PC-9 (cell line): ENCODE measurements around the gene ADAMTSL4.

Experiments used
- EZH2 ChIP-seq: fragments of 200-600 bp; sonication (generic); IDR thresholded peaks from 2 replicates; pipeline ENCODE4 v1.8.0; 2017; ENCODE audit warnings: antibody characterized with exemption, low read depth
- TF ChIP-seq, protein P1 (sequence below): fragments of 200-600 bp; sonication (generic); conservative IDR thresholded peaks from 2 replicates; pipeline ENCODE4 v1.6.1; 2017; ENCODE audit warnings: mixed run types, antibody characterized with exemption, mild to moderate bottlenecking, moderate library complexity

DNA sequence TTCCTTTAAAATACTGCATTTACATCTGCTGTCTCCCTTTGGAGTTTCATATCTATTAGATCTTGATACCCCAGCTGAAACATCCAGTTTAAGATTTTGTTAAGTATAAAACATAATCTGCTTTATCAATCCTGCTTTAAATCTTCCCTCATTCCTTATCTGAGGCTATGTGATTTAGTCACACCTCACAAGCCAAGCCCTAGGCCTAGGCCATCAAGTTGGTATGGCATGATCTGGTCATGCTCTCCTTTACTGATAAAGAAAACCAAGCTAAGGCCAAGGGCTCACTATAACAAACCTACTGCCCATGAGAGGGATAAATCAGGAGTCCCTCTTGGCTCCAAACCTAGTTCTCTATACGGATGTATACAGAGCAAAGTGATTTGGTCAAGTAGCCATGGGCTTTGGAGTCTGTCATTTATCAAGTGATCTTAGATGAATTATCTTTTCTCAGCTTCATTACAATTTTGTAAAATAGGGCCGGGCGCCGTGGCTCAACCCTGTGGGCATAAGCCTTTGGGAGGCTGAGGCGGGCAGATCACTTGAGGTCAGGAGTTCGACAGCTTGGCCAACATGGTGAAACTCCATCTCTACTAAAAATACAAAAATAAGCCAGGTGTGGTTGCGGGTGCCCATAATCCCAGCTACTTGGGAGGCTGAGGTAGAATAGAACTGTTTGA is 57.4 kb downstream of the ADAMTSL4 start:
- TF ChIP-seq, protein P1, sequence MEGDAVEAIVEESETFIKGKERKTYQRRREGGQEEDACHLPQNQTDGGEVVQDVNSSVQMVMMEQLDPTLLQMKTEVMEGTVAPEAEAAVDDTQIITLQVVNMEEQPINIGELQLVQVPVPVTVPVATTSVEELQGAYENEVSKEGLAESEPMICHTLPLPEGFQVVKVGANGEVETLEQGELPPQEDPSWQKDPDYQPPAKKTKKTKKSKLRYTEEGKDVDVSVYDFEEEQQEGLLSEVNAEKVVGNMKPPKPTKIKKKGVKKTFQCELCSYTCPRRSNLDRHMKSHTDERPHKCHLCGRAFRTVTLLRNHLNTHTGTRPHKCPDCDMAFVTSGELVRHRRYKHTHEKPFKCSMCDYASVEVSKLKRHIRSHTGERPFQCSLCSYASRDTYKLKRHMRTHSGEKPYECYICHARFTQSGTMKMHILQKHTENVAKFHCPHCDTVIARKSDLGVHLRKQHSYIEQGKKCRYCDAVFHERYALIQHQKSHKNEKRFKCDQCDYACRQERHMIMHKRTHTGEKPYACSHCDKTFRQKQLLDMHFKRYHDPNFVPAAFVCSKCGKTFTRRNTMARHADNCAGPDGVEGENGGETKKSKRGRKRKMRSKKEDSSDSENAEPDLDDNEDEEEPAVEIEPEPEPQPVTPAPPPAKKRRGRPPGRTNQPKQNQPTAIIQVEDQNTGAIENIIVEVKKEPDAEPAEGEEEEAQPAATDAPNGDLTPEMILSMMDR = no peak
- TF ChIP-seq EZH2 = no peak
